ENCODE data around the gene PREB. TPM values are rescaled to one million over a fixed set of nuclear protein-coding genes. Genes with fewer than 3 reads are reported as not detected.

PREB gene
- total and polyA plus RNA-seq, 8 donors: 34.3 to 65.3 (median 39.9) TPM

- DNase-seq (peak in 3 of 4 donors; percentile 62 to 83 (median 71)), ATAC-seq (peak; percentile 93)
- H3K4me1 ChIP-seq: peaks cover 6 to 17% of the 10 kb centered on the region in 2 donors
- peak overlapping the region in 1 of 2 donors; percentile 46 for H3K27ac ChIP-seq
- intact Hi-C loops (cut with DNase I): loop anchor here in 1 of 2 donors (10.0 kb wide), 2 partner anchors 109 to 189 kb away; partner anchors contain the start of gene TRIM54
- TF ChIP-seq CTCF (IDR thresholded peaks at IDR 0.05): no peak
- H3K9me3 ChIP-seq: no peaks in the 10 kb centered on the region
- no peaks in the 10 kb centered on the region for H3K27me3 ChIP-seq
- peaks cover 0 to 5% of the 10 kb centered on the region in 2 donors for H3K36me3 ChIP-seq
- H3K4me3 ChIP-seq: peak overlapping the region; percentile 12 to 30
Observed at GRCh38 chr2:27095745-27096651, 38.4 kb downstream of the PREB start.

GRCh38 chr2:27095427-27095744 is 39.0 kb downstream of the PREB start:
- no peak for DNase-seq
- peaks cover 6 to 17% of the 10 kb centered on the region in 2 donors for H3K4me1 ChIP-seq
- no peaks in the 10 kb centered on the region for H3K27me3 ChIP-seq
- no peak overlapping the region for H3K4me3 ChIP-seq
- H3K9me3 ChIP-seq: no peaks in the 10 kb centered on the region
- TF ChIP-seq CTCF (IDR thresholded peaks at IDR 0.05): no peak
- no peak overlapping the region for H3K27ac ChIP-seq
- intact Hi-C loops (cut with DNase I): loop anchor here in 1 of 2 donors (10.0 kb wide), 2 partner anchors 109 to 189 kb away; partner anchors contain the start of gene TRIM54
- H3K36me3 ChIP-seq: peaks cover 0 to 5% of the 10 kb centered on the region in 2 donors
- ATAC-seq: no peak

GRCh38 chr2:27094353-27094984 is 40.0 kb downstream of the PREB start:
- DNase-seq (no peak), ATAC-seq (no peak)
- H3K9me3 ChIP-seq: no peaks in the 10 kb centered on the region
- H3K4me1 ChIP-seq: peaks cover 6 to 17% of the 10 kb centered on the region in 2 donors
- H3K4me3 ChIP-seq: no peak overlapping the region
- intact Hi-C loops (cut with DNase I): loop anchor here in 1 of 2 donors (10.0 kb wide), 2 partner anchors 110 to 190 kb away; partner anchors contain the start of gene TRIM54
- peaks cover 0 to 1% of the 10 kb centered on the region in 2 donors for H3K36me3 ChIP-seq
- H3K27ac ChIP-seq: no peak overlapping the region
- no peaks in the 10 kb centered on the region for H3K27me3 ChIP-seq
- no peak for TF ChIP-seq CTCF (IDR thresholded peaks at IDR 0.05)

GRCh38 chr2:27093430-27094352 is 40.7 kb downstream of the PREB start:
- Histone ChIP-seq H3K27ac (no peak overlapping the region), H3K9me3 (no peaks in the 10 kb centered on the region), H3K27me3 (no peaks in the 10 kb centered on the region), H3K4me3 (no peak overlapping the region), H3K4me1 (peaks cover 6 to 17% of the 10 kb centered on the region in 2 donors), H3K36me3 (no peaks in the 10 kb centered on the region)
- intact Hi-C loops (cut with DNase I): loop anchor here in 1 of 2 donors (10.0 kb wide), 2 partner anchors 111 to 191 kb away; partner anchors contain the start of gene TRIM54
- no peak for TF ChIP-seq CTCF (IDR thresholded peaks at IDR 0.05)
- DNase-seq (no peak), ATAC-seq (no peak)

Data from left lung (tissue), 10 donors.